GM18858 (cell line): ENCODE measurements around the gene AP2A1.

Experiments used
- ATAC-seq: cut with Tn5 transposase; IDR thresholded peaks from one replicate; pipeline ENCODE4 v1.9.1; 2021; ENCODE audit not compliant: unreplicated experiment

AP2A1 gene

GRCh38 chr19:49837009-49837310, 70.2 kb downstream of the AP2A1 start:
- no peak for ATAC-seq

GRCh38 chr19:49837425-49837824, 70.6 kb downstream of the AP2A1 start:
- no peak for ATAC-seq

GRCh38 chr19:49838885-49839588, 72.2 kb downstream of the AP2A1 start:
- ATAC-seq, result no peak

GRCh38 chr19:49839713-49840112, 72.9 kb downstream of the AP2A1 start:
- ATAC-seq, result no peak

GRCh38 chr19:49840321-49840720, 73.5 kb downstream of the AP2A1 start:
- ATAC-seq, result no peak

DNA sequence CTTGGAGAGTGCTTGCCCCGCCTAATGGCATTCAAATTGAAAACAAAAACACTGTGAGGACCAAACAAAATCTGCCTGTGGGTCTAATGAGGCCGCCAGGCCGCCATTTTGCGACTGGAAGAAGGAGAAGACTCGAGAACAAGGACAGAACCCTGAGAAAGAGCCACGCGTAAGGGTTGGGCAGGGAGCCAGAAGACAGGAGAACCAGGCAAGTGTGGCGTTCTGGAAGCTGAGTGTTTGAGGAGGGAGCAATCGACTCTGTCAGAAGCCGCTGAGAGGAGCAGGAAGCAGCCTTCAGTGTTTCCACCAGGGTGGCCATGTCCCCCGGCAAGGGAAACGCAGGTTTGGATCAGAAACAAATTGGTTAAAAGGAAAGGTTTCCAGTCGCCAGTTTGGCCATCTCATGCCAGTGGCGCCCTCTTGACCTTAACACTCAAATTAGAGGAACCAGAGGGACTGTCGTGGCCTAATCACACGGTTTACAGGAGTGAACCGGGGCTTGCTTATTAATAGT, 74.0 kb downstream of the AP2A1 start:
- no peak for ATAC-seq

- no peak for ATAC-seq
Measured at GRCh38 chr19:49843265-49843664, 76.5 kb downstream of the AP2A1 start.

- no peak for ATAC-seq
Measured at GRCh38 chr19:49844138-49845095, 77.6 kb downstream of the AP2A1 start.

GRCh38 chr19:49845414-49845813, 78.6 kb downstream of the AP2A1 start:
- no peak for ATAC-seq

DNA sequence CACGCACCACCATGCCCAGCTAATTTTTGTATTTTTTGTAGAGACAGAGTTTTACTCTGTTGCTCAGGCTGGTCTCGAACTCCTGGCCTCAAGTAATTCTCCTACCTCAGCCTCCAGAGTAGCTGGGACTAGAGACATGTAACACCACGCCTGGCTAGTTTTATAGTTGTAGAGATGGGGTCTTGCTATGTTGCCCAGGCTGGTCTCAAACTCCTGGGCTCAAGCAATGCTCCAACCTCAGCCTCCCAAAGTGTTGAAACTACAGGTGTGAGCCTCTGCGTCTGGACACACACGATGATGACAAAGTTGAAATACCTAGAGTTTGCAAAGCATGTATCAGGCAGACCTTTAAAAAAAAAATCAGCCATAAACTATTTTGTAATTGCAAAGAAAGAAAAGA, 79.6 kb downstream of the AP2A1 start:
- no peak for ATAC-seq

- ATAC-seq, result no peak
Measured at GRCh38 chr19:49847731-49848696, 81.2 kb downstream of the AP2A1 start.

- ATAC-seq, result no peak
Measured at GRCh38 chr19:49848938-49849337, 82.1 kb downstream of the AP2A1 start.

DNA sequence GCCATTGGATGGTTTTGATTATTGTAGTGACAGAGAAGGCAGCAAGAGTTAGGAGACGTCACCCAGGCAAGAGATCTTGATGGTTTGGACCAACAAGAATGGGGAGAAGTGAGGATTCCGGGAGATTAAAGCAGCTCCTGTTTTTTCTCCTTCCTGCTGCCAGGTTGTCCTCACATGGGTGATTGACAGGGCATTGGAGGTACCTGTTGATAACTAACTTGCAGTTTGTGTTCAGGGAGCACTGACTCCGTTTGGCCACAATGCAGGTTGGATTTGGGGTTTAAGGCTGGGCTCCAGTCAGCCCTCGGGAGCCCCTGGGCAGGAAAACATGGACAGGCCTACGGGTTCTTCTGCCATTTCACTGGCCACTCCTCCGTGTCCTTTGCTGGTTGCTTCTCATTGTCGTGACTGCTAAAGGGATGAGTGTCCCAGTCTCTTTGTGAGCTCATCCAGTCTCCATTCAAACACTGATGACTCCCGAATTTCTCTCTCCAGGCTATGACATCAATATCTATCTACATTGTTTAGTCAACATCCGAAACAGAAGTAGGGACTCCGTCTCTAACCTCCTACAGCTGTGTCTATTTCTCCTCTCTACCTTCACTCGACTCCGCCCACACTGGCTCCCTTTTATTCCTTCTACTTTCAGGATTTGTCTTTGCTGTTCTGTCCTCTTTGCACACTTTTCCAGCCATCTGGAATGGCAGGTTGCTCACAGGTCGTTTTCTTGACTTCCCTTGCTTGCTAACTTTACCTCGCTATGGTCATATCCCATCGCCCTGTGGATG, 82.8 kb downstream of the AP2A1 start:
- no peak for ATAC-seq

DNA sequence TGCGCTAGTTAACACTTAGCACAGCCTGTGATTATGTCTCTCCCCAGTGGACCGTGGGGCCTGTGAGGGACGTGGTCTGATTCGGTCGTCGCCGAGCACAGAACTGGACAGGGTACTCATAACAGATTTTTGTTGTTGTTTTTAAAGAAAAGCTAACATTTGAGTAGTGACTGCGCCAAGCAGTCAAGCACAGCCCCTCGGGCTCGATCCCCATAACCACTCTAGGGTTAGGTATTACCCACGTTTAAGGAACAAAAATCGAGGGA, 83.4 kb downstream of the AP2A1 start:
- ATAC-seq, result no peak

DNA sequence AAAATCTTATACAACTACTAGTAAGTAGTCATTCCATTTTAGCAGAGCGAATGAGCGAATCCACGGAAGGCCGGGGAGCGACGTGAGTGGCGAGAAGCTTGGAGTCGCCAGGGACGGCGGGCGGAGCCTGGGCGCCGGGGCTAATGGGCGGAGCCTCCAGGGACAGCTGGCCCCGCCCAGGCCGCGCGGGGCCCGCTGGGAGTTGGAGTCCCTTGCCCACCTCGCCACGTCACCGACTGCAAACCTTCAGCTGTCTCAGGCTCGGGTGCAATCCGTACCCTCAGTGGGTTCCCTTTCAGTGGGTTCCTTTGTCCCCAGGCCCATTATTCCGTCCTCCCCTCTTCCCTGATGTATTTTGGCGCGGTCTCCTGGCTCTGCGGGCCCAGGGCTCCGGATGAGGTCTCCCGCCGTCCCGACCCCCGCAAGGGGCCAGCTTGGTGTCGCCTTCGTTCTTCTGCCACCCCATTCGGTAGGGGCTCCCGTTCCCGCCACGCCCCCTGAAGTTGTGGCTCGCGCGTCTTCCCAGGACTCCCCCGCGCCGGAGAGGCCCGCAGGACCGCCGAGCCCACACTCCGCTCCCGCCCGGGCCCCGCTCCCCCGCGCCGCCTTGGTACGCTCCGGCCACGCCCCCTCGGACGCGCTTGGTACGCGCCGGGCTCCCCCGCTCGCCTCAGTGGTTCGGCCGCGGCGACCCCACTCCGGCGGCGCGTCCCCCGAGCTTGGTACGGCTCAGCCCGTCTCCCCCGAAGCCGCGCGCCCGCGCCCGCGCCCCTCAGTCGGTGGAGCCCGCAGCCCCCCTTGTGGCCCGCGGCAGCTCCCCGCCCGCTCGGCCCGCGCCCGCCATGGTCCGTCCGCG, 83.9 kb downstream of the AP2A1 start, which contains the start of gene PTOV1:
Gene PTOV1, plus strand, starts transcription at position 673 of the 856 bp plus-strand sequence.
- ATAC-seq, result no peak

DNA sequence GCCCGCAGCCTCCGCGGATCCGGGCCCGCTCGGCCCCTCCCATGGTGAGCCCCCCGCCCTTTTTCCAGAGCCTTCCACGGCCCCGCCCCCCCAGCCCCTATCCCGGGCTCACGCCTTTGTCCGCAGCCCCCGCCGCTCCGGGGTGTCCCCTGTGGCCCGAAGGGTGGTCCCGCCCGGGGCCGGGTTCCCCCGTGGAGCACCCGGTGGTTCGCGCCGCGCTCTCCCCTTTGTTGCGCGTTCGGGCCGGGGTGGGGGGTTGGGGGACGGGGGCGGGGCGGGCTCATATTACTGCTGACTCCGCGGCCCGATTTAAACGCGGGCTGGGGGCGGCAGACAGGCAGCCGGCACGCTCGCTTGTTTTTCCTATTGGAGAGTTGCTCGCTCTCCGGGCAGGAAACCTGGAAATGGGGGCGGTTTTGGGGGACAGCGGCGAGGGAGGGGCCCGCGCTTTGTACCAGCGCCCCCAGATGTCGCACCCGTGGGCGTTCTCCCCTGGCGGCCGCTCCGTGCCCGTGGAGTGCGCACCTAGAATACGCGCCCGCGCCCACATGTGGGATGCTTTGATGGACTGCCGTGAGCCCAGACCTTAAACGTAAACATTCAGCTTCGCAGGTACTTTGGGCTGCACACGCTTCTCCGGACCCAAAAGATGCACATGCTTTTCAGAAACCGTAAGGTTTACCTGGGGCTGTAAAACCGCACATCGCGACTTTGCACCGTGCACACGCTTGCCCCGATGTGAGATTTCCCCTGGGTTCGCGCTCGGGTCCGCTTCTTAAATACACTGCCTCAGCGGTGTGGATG, 84.9 kb downstream of the AP2A1 start:
- ATAC-seq, result no peak

GRCh38 chr19:49852631-49853126, 85.9 kb downstream of the AP2A1 start:
- ATAC-seq, result no peak

DNA sequence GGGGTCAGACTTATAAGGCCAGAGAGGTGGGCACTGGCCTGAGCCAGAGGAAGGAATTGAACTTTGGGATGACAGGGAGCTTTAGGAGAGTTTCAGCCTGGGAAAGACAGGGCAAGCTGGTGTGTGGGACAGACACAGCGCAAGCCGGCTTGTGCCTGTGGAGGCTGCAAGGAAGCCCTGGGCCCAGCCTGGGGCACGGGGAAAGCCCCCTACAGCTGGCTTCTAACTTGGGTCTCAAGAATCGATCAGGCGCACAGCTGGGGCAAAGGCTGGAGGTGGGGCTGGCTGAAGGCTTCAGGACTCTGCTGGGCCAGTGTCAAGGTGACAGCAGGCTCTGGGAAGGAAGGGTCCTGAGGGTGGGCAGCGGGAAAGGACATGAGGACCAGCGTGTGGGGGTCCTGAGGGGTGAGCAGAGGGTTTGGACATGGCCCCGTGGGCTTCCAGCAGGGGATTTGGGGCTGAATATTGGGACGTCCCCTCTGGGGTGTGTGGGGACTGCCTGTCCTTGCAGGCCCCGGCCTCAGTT, 87.1 kb downstream of the AP2A1 start:
- ATAC-seq, result no peak
